DOHH2 (cell line): ENCODE data around the gene PLA1A.

Experiments used
- EZH2phosphoT487 ChIP-seq: fragments of 200-600 bp; sonication (generic); IDR thresholded peaks from 2 replicates; pipeline ENCODE4 v1.6.1; 2017; ENCODE audit warnings: borderline replicate concordance, mild to moderate bottlenecking, antibody characterized with exemption, low read length, moderate library complexity, mixed read lengths
- TF ChIP-seq, protein P1 (sequence below): fragments of 200-600 bp; sonication (generic); IDR thresholded peaks from one replicate; pipeline ENCODE4 v1.5.1; 2014; ENCODE audit warnings: antibody characterized with exemption, mild to moderate bottlenecking, low read depth, low read length; ENCODE audit not compliant: poor library complexity, severe bottlenecking

DNA sequence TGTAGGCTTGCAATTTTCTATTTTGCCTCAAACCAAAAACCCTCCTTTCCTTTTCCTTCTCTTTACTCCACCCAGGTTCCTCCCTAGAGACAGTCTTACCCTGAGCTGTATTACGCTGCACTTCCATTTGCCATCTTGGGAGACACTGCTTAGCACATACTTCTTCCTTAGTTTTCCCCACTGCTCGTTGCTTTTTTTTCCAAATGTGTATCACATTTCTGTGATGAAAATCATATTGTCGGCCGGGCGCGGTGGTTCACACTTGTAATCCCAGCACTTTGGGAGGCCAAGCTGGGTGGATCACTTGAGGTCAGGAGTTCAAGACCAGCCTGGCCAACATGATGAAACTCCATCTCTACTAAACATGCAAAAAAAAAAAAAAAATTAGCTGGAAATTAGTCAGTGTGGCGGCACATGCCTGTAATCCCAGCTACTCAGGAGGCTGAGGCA, 33.2 kb downstream of the PLA1A start:
- TF ChIP-seq, protein P1, sequence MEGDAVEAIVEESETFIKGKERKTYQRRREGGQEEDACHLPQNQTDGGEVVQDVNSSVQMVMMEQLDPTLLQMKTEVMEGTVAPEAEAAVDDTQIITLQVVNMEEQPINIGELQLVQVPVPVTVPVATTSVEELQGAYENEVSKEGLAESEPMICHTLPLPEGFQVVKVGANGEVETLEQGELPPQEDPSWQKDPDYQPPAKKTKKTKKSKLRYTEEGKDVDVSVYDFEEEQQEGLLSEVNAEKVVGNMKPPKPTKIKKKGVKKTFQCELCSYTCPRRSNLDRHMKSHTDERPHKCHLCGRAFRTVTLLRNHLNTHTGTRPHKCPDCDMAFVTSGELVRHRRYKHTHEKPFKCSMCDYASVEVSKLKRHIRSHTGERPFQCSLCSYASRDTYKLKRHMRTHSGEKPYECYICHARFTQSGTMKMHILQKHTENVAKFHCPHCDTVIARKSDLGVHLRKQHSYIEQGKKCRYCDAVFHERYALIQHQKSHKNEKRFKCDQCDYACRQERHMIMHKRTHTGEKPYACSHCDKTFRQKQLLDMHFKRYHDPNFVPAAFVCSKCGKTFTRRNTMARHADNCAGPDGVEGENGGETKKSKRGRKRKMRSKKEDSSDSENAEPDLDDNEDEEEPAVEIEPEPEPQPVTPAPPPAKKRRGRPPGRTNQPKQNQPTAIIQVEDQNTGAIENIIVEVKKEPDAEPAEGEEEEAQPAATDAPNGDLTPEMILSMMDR = no peak
- TF ChIP-seq EZH2phosphoT487 = no peak
